Mononuclear cell (primary cell): Measurements from ENCODE around the gene COBL. TPM values are rescaled to one million over a fixed set of nuclear protein-coding genes. Genes with fewer than 3 reads are reported as not detected.

Experiments
- H3K27me3 ChIP-seq: 2 replicates; pipeline ENCODE4 v1.6.0; 2011; ENCODE audit warnings: low read length, control low read depth; ENCODE audit not compliant: insufficient read depth
- H3K4me1 ChIP-seq: 2 replicates; pipeline ENCODE4 v1.5.1; 2011; ENCODE audit warnings: mild to moderate bottlenecking, low read length, control low read depth; ENCODE audit not compliant: insufficient read depth
- H3K4me3 ChIP-seq: 2 replicates; pipeline ENCODE4 v1.5.1; 2011; ENCODE audit warnings: mild to moderate bottlenecking, low read length, moderate library complexity
- H3K9me3 ChIP-seq: 2 replicates; pipeline ENCODE4 v1.5.1; 2011; ENCODE audit warnings: low read depth, mild to moderate bottlenecking, control low read depth, low read length
- total RNA-seq: library from RNA; depleted of rRNA; stranded (reverse); fragments of >200 nt; gene quantifications from one replicate; pipeline ENCODE4 v1.2.3, GENCODE V29; 2012

Gene COBL
- total RNA-seq, 1 donor, result 0.10 TPM

- Histone ChIP-seq H3K4me1 (no peaks in the 10 kb centered on the region), H3K4me3 (no peak overlapping the region), H3K9me3 (no peaks in the 10 kb centered on the region), H3K27me3 (no peaks in the 10 kb centered on the region)
Observed at GRCh38 chr7:50976064-50976463, 340.5 kb downstream of the COBL start.

GRCh38 chr7:50974240-50974639 lies 342.4 kb downstream of the COBL start:
- Histone ChIP-seq H3K27me3 (no peaks in the 10 kb centered on the region), H3K4me1 (no peaks in the 10 kb centered on the region), H3K4me3 (no peak overlapping the region), H3K9me3 (no peaks in the 10 kb centered on the region)

GRCh38 chr7:50973814-50974213 lies 342.8 kb downstream of the COBL start:
- no peaks in the 10 kb centered on the region for H3K4me1 ChIP-seq
- H3K4me3 ChIP-seq, result no peak overlapping the region
- no peaks in the 10 kb centered on the region for H3K9me3 ChIP-seq
- H3K27me3 ChIP-seq, result no peaks in the 10 kb centered on the region

- H3K9me3 ChIP-seq, result no peaks in the 10 kb centered on the region
Observed at GRCh38 chr7:50970092-50970491, 346.5 kb downstream of the COBL start.

More at GRCh38 chr7:50970092-50970491, 346.5 kb downstream of the COBL start:
- no peaks in the 10 kb centered on the region for H3K4me1 ChIP-seq
- H3K27me3 ChIP-seq, result no peaks in the 10 kb centered on the region
- no peak overlapping the region for H3K4me3 ChIP-seq
